Chondrocyte (in vitro differentiated cells): ENCODE measurements around the gene ASPHD2. TPM values are rescaled to one million over a fixed set of nuclear protein-coding genes. Genes with fewer than 3 reads are reported as not detected.

Source experiments
- DNase-seq: peaks from one replicate; pipeline ENCODE4 v3.0.0; 2021; ENCODE audit warnings: mixed read lengths, low spot score
- H3K27ac Mint-ChIP-seq: one replicate; pipeline ENCODE4 v1.8.0; 2021; ENCODE audit warnings: mild to moderate bottlenecking, moderate library complexity, mixed read lengths; ENCODE audit not compliant: unreplicated experiment
- H3K27me3 Mint-ChIP-seq: 2 replicates; pipeline ENCODE4 v1.8.0; 2021; ENCODE audit warnings: low read depth, mixed read lengths
- H3K36me3 Mint-ChIP-seq: 2 replicates; pipeline ENCODE4 v1.8.0; 2021; ENCODE audit warnings: low read depth, mixed read lengths
- H3K4me1 Mint-ChIP-seq: 2 replicates; pipeline ENCODE4 v1.8.0; 2021; ENCODE audit warnings: low read depth, mild to moderate bottlenecking, mixed read lengths
- H3K4me3 Mint-ChIP-seq: one replicate; pipeline ENCODE4 v1.8.0; 2021; ENCODE audit warnings: mild to moderate bottlenecking, moderate library complexity, mixed read lengths; ENCODE audit not compliant: unreplicated experiment
- H3K9me3 Mint-ChIP-seq: 2 replicates; pipeline ENCODE4 v1.8.0; 2021; ENCODE audit warnings: low read depth, mixed read lengths
- total RNA-seq: library from RNA; stranded (reverse); gene quantifications from 3 replicates; pipeline ENCODE4 v1.2.1, GENCODE V29; 2021
- TF ChIP-seq, protein P1 (sequence below): fragments of 200-600 bp; sonication (generic); IDR thresholded peaks from 2 replicates; pipeline ENCODE4 v1.5.0; 2021; ENCODE audit warnings: antibody characterized with exemption, mild to moderate bottlenecking, moderate library complexity

Gene ASPHD2
- total RNA-seq, 1 donor from 2014 or later: 6.8 TPM

- Mint-ChIP-seq H3K4me3 (no peak overlapping the region), H3K36me3 (peaks cover 36% of the 10 kb centered on the region), H3K27me3 (no peaks in the 10 kb centered on the region), H3K9me3 (no peaks in the 10 kb centered on the region), H3K27ac (no peak overlapping the region), H3K4me1 (peaks cover 21% of the 10 kb centered on the region)
- DNase-seq: no peak
- TF ChIP-seq, protein P1, sequence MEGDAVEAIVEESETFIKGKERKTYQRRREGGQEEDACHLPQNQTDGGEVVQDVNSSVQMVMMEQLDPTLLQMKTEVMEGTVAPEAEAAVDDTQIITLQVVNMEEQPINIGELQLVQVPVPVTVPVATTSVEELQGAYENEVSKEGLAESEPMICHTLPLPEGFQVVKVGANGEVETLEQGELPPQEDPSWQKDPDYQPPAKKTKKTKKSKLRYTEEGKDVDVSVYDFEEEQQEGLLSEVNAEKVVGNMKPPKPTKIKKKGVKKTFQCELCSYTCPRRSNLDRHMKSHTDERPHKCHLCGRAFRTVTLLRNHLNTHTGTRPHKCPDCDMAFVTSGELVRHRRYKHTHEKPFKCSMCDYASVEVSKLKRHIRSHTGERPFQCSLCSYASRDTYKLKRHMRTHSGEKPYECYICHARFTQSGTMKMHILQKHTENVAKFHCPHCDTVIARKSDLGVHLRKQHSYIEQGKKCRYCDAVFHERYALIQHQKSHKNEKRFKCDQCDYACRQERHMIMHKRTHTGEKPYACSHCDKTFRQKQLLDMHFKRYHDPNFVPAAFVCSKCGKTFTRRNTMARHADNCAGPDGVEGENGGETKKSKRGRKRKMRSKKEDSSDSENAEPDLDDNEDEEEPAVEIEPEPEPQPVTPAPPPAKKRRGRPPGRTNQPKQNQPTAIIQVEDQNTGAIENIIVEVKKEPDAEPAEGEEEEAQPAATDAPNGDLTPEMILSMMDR: no peak
These were observed 33.0 kb downstream of the ASPHD2 start for GRCh38 chr22:26462051-26462450.

DNA sequence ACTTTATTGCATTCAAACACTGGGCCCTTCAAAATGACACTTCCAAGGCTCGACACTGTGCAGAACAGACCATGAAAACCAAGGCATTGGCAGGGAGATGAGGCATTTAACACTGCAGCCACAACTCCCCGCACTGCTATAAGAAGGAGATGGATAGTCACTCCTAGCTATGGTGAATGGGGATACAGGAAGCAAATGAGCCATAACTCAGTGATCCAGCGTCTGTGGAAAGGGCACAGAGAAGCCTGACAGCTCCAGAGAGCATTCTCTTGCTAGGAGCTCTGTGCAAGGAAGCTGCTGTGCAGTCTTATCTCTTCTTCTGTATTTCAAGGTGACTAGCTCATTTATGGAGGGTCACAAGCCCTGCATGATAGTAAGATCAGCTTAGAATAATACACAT lies 33.6 kb downstream of the ASPHD2 start:
- Mint-ChIP-seq H3K4me1 (peaks cover 21% of the 10 kb centered on the region), H3K36me3 (peaks cover 32% of the 10 kb centered on the region), H3K9me3 (no peaks in the 10 kb centered on the region), H3K27me3 (no peaks in the 10 kb centered on the region), H3K27ac (no peak overlapping the region), H3K4me3 (no peak overlapping the region)
- DNase-seq: no peak
- TF ChIP-seq, protein P1: no peak

DNA sequence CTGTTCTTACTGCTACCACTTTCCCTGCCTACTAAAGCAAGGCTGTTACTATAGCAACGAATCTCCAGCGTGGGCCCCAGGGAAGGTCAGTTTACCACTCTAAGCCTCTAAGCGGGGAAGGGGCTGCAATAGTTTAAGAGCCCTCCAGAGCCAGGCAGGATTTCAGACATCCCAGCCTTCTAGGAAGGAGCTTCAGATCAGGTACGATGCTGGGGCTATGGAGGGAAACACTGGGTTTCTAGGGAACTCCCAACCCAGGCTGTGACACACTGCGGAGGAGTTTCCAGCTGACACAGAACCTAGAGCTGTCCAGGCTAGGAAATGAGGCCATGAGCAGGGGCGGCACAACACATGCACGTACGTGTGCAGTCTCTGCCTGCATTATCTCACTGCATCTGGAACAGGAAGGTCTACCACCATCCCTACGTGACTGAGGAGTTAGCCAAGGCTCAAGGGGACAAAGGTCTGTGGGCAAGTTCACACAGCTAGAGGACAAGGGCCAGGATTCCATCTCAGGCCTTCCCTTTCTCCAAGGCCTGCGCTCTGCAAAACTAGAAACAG lies 34.1 kb downstream of the ASPHD2 start:
- TF ChIP-seq, protein P1: no peak
- Mint-ChIP-seq H3K27ac (no peak overlapping the region), H3K27me3 (no peaks in the 10 kb centered on the region), H3K9me3 (no peaks in the 10 kb centered on the region), H3K4me1 (peaks cover 21% of the 10 kb centered on the region), H3K4me3 (no peak overlapping the region), H3K36me3 (peaks cover 34% of the 10 kb centered on the region)
- DNase-seq: no peak

GRCh38 chr22:26463688-26464087 lies 34.6 kb downstream of the ASPHD2 start:
- Mint-ChIP-seq H3K27me3 (no peaks in the 10 kb centered on the region), H3K36me3 (peaks cover 36% of the 10 kb centered on the region), H3K9me3 (no peaks in the 10 kb centered on the region), H3K4me3 (no peak overlapping the region), H3K27ac (no peak overlapping the region), H3K4me1 (peaks cover 21% of the 10 kb centered on the region)
- no peak for DNase-seq
- TF ChIP-seq, protein P1: no peak

GRCh38 chr22:26464312-26464711 lies 35.3 kb downstream of the ASPHD2 start:
- Mint-ChIP-seq H3K4me3 (no peak overlapping the region), H3K36me3 (peaks cover 39% of the 10 kb centered on the region), H3K9me3 (no peaks in the 10 kb centered on the region), H3K27me3 (no peaks in the 10 kb centered on the region), H3K4me1 (peaks cover 21% of the 10 kb centered on the region), H3K27ac (no peak overlapping the region)
- no peak for DNase-seq
- TF ChIP-seq, protein P1: no peak
